ENCODE measurements around the gene IPO9.
"Not testable (repeated sequence)": the region's sequence is repeated elsewhere in the genome, so short reads cannot be mapped to it uniquely, and the experiment has no call there.

The IPO9 gene

GRCh38 chr1:201889090-201889968 is 60.4 kb downstream of the IPO9 start:
- no peak for DNase-seq

GRCh38 chr1:201890223-201890622 is 61.3 kb downstream of the IPO9 start:
- DNase-seq = no peak

DNA sequence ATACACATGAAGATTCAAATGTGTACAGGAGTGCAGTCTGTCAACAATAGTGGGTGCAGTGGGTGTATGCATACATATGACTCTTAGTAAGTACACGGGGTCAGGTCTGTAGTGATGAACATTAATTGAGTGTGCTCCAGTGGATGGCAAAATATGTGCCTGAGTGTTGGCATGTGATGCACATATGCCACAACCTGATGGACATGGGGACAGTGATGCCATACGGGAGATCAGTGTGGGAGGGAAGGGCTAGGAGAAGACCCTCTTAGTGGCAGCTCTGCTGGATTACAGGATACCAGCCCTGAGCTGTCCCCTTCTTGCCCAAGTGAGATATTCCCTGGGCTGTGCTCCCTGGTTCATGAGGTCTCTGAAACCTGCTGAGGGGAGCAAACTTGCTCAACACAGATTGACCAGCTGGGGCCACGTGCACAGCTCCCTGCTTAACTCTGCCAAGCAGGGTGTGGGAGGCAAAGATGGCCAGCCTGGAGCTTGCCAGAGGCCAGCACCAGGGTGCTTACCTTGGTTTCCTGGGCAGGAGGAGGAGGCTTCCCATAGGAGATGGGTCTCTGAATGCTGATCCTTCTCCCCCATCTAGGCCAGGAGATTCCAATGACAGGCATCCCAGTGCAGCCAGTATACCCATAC is 62.0 kb downstream of the IPO9 start:
- DNase-seq = no peak

GRCh38 chr1:201891451-201892045 is 62.6 kb downstream of the IPO9 start:
- no peak for DNase-seq

DNA sequence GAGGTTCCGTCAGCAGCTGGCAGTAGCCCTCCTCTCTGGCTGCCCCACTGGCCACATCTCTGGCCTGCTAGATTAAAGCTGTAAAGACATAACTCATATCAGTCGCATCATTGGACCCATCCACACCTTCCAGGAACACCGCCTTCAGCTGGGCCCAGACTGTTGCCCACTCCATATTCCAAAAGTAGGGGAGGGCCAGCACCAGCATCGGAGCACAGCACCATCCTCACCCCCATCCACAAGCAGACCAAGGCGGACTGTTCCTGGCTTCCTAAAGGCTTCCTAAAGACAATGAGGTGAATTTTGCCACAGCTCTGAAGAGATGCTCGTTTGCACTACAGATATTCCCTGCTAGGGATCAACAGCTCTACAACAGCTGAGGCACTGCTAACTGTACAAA is 63.3 kb downstream of the IPO9 start:
- DNase-seq = no peak

DNA sequence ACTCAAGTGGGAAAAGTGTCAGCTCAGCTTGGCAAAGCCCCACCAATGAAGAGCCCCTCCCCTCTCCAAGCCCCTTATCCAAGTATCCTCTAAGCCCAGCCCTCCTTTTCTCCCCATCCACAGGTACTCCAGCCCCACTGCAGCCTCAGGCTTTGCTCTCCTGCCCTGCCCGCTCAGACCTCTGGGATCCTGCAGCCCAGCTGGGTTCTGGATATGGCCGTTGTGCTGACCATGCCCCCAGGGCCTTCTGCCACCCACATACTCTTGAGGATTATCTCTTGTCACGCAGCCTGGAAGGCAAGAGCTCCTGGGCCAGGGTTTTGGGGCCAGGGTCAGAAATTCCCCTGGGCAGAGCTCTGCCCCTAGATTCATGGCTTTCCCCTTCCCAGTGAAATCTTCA is 64.5 kb downstream of the IPO9 start:
- no peak for DNase-seq

- DNase-seq = no peak
Observed at GRCh38 chr1:201894343-201895119, 65.6 kb downstream of the IPO9 start.

GRCh38 chr1:201895120-201895665 is 66.2 kb downstream of the IPO9 start:
- no peak for DNase-seq

GRCh38 chr1:201895913-201896807 is 67.2 kb downstream of the IPO9 start:
- peak; percentile 85 to 92 for DNase-seq

DNA sequence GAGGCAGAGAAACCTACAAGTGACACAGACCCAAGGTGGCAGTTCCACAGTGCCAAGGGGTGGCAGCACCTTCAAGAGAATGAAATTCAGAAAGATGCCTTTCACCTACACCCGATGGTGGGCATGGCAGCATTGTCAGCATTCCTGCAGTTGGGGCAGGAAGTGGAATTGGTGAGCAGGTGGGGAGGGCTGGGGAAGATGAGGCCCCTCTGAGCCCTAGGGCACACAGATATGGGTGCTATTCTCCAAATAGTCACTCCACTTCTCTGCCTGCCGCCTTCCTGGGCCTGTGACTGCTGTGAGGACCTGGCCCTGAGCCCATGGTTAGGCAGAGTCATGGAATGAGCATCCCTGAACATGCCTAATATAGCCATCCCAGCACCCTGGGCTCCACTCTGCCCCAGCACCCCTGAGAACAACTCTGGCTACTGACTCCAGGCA is 68.0 kb downstream of the IPO9 start:
- no peak for DNase-seq

GRCh38 chr1:201898240-201898894 is 69.4 kb downstream of the IPO9 start:
- no peak for DNase-seq

DNA sequence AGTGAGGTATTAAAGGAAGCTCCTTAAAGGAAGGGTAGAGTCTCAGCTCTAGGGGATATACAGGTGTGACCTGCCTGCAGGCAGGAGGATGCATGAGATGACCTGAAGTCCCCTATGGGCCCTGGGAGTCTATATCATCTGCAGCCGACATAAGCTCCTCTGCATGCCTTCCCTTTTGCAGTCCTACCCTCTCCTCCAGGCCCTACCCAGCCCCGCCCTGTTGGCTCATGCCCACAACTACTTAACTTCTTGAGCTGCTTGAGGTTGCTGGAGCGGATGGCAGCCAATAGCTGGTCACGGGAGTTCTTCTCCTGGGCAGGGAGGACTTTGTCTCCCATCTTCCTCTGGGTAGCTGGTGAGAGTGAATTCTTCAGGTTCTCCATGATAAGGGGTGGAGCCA is 70.0 kb downstream of the IPO9 start:
- no peak for DNase-seq

DNA sequence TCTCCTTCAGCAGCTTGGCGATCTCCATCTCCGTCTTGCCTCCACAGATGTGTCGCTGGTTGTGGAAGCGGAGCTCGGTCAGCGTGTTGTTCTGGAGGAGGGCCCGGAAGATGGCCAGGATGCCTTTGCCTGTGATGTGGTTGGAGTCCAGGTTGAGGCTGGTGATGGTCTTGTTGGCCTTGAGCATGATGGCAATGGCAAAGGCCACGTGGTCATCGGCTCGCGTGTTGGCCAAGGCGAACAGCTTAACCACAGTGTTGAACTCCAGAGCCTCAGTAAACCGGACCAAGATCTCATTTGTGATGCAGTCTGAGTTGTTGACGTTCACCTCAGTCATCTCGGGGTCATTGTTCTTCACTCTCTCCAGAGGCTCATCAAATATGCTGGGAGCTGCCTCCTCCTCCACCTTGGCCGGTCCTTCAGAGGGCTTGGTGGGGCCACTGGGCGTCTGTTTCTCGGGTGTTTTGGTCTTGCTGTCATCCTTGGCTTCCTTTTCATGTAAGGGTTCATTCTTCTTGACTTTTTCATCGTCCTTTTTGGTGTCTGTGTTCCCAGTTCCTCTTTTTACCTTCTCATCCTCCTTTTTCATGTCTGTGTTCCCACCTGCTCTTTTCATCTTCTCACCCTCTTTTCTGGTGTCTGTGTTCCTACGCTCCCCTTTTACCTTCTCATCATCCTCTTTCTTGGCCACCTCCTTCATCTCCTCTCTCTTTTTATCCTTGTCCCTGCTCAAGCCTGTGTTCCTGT is 70.9 kb downstream of the IPO9 start:
- no peak for DNase-seq

DNA sequence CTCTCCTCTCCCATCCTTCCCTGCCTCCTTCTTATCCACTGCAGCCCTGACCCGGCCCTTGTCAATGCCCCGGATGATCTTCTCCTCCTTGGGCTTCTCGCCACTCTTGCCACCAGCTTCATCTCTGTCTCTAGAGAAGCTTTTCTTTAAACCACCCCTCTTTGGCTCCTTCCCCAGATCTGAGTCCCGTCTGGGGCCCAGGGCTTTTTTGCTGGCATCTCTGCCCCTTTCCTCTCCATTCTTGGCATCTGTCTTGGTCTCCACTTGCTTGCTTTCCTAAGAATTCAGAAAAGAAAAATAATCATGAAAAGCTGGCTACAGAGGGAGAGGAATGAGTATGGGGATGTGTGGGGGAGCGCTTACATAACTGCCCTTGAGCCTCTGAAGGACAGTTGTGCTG is 71.5 kb downstream of the IPO9 start:
- no peak for DNase-seq

DNA sequence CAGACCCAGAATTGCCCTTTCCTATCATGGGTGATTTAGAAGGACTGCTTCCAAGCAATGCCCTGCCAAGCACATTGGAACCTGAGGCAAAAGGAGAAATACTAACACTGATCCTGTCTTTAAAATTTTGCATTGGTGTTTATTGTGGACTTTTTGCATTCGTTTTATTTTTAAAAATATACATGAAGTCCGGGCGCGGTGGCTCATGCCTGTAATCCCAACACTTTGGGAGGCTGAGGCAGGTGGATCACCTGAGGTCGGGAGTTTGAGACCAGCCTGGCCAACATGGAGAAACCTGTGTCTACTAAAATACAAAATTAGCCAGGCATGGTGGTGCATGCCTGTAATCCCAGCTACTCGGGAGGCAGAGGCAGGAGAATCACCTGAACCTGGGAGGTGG is 72.1 kb downstream of the IPO9 start:
- DNase-seq = not testable (repeated sequence)

- DNase-seq = no peak
Observed at GRCh38 chr1:201902198-201902597, 73.2 kb downstream of the IPO9 start.

GRCh38 chr1:201903135-201903534 is 74.2 kb downstream of the IPO9 start:
- DNase-seq = no peak

DNA sequence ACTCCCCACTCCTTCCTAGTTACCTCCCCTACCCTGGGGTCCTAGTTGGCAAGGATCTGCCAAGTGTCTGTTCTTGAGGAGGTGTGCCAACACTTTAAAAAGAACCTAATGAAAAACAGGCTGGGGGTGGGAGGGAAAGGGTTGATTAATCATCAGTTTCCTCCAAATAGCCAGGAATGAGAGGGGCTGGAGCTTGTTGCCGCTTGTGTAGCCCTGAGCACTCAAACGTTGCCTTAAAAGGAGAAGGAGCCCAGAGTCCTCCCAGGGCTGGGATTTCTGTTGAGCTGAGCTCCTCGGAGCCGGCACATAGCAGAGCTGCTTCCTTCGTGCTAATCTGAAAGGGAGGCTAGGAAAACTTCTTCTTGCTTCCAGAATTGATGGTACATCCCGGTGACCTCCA is 75.6 kb downstream of the IPO9 start:
- no peak for DNase-seq

DNA sequence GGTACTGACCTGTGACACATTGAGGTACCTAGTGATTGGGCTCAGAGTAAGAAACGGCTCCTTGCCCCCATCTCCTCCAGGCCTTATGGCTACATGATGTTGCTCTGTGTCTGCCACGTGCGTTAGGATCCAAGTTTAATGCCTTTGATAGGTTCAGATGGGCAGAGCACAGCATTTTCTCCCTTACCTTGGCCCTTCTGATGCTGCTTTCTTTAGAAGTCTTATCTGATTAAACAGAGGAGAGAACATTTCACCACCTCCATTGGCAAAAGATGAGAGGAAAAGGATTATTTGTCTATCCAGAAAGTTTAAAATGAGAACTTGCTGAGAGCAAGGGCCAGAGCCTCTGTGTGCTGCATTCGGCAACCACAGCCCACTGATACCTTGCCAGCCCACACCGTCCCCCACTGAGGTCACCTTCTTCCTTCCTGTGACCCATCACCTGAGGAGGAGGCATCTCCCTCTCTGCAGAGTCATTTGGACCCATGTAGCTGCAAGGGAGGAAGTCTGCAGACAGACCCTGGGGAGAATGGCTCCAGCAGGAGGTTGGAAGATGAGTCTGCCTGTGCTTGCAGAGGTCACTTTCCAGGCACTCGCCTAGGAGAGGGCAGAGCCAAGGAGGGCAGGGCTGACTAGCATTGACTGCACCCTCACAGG is 76.4 kb downstream of the IPO9 start:
- no peak for DNase-seq

DNA sequence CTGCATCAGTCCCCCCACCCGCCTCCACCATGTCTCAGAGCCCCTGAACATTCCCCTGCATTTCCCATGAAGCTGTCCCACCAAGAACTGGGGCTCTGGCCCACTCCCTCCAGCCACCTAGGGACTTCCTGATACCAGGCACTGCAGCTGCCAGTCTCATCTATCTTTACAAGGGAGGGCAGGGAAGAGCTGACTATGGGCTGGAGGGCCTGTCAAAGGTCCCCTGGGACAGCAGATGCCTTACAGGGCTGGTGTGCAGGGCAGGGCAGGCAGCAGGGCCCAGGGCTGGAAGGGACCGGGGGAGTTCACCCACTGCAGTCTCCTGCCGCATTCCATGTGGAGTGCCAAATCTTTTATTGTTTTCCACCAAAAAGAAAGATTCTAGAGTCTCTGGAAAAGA is 77.4 kb downstream of the IPO9 start:
- no peak for DNase-seq
